Amygdala (tissue), 56 donors: ENCODE measurements around the gene GMPR2.

ENCODE experiments used
- DNase-seq, 56 donors: peaks; one replicate each; lab custom pipeline; 2025; lab: John Stamatoyannopoulos, UW

GMPR2 gene

GRCh38 chr14:24281636-24282035, 48.9 kb downstream of the GMPR2 start:
- DNase-seq = no peak

- no peak for DNase-seq
Measured at GRCh38 chr14:24282736-24283135, 50.0 kb downstream of the GMPR2 start.

GRCh38 chr14:24283796-24284460, 51.2 kb downstream of the GMPR2 start:
- no peak for DNase-seq

GRCh38 chr14:24284501-24285035, 51.8 kb downstream of the GMPR2 start:
- DNase-seq = no peak

GRCh38 chr14:24285351-24285750, 52.6 kb downstream of the GMPR2 start:
- no peak for DNase-seq

GRCh38 chr14:24286996-24287395, 54.3 kb downstream of the GMPR2 start:
- no peak for DNase-seq
